Nephron (organoid): ENCODE measurements around the gene SLC12A9.

Experiments
- H3K27ac Mint-ChIP-seq, 3 experiments: 2 replicates each; pipeline ENCODE4 v1.8.0; 2020; ENCODE audit warnings: mixed read lengths in 3 of 3, mild to moderate bottlenecking in 2 of 3, moderate library complexity in 1 of 3
- H3K27me3 Mint-ChIP-seq: 2 replicates; pipeline ENCODE4 v1.8.0; 2021; ENCODE audit warnings: low read depth, mild to moderate bottlenecking, moderate library complexity, mixed read lengths
- H3K36me3 Mint-ChIP-seq: 2 replicates; pipeline ENCODE4 v1.8.0; 2020; ENCODE audit warnings: low read depth, mixed read lengths
- H3K4me1 Mint-ChIP-seq: 2 replicates; pipeline ENCODE4 v1.8.0; 2020; ENCODE audit warnings: mixed read lengths
- H3K4me3 Mint-ChIP-seq, 3 experiments: 2 replicates each; pipeline ENCODE4 v1.8.0; 2020; ENCODE audit warnings: mild to moderate bottlenecking in 3 of 3, mixed read lengths in 3 of 3, moderate library complexity in 2 of 3
- H3K9me3 Mint-ChIP-seq: 2 replicates; pipeline ENCODE4 v1.8.0; 2020; ENCODE audit warnings: mixed read lengths
- TF ChIP-seq, protein P1 (sequence below), 3 experiments: fragments of 200-600 bp; sonication (generic); IDR thresholded peaks; one replicate each; pipeline ENCODE4 v1.5.0; 2021; ENCODE audit warnings: antibody characterized with exemption in 3 of 3; ENCODE audit not compliant: unreplicated experiment in 3 of 3

The SLC12A9 gene

GRCh38 chr7:100875356-100875751, 22.8 kb downstream of the SLC12A9 start:
- H3K36me3 Mint-ChIP-seq, result peaks cover 77% of the 10 kb centered on the region
- H3K27ac Mint-ChIP-seq, result peak overlapping the region; percentile 99 to 100 (median 99)
- peaks cover 47% of the 10 kb centered on the region for H3K4me1 Mint-ChIP-seq
- H3K4me3 Mint-ChIP-seq, result peak overlapping the region; percentile 97 to 99 (median 99)
- no peaks in the 10 kb centered on the region for H3K9me3 Mint-ChIP-seq
- no peaks in the 10 kb centered on the region for H3K27me3 Mint-ChIP-seq
- TF ChIP-seq, protein P1, sequence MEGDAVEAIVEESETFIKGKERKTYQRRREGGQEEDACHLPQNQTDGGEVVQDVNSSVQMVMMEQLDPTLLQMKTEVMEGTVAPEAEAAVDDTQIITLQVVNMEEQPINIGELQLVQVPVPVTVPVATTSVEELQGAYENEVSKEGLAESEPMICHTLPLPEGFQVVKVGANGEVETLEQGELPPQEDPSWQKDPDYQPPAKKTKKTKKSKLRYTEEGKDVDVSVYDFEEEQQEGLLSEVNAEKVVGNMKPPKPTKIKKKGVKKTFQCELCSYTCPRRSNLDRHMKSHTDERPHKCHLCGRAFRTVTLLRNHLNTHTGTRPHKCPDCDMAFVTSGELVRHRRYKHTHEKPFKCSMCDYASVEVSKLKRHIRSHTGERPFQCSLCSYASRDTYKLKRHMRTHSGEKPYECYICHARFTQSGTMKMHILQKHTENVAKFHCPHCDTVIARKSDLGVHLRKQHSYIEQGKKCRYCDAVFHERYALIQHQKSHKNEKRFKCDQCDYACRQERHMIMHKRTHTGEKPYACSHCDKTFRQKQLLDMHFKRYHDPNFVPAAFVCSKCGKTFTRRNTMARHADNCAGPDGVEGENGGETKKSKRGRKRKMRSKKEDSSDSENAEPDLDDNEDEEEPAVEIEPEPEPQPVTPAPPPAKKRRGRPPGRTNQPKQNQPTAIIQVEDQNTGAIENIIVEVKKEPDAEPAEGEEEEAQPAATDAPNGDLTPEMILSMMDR (IDR thresholded peaks at IDR 0.05; ENCODE audit: unreplicated experiment in 3 of 3), result no peak

DNA sequence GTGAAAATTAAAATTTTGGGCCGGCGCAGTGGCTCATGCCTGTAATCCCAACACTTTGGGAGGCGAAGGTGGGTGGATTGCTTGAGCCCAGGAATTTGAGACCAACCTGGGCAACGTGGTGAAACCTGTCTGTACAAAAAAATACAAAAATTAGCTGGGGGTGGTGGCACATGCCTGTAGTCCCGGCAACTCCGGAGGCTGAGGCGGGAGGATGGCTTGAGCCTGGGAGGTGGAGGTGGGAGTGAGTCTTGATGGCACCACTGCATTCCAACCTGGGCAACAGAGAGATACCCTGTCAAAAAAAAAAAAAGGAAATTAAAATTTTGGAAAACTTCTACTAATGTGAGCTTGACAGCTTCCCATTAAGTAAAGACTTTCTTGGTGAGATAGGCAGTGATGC, 25.5 kb downstream of the SLC12A9 start:
- TF ChIP-seq, protein P1 (IDR thresholded peaks at IDR 0.05; ENCODE audit: unreplicated experiment in 3 of 3), result no peak
- H3K27ac Mint-ChIP-seq, result peak overlapping the region in 1 of 3 experiments; percentile 31

GRCh38 chr7:100878685-100879084, 26.2 kb downstream of the SLC12A9 start:
- TF ChIP-seq, protein P1 (IDR thresholded peaks at IDR 0.05; ENCODE audit: unreplicated experiment in 3 of 3), result no peak
- no peak overlapping the region for H3K27ac Mint-ChIP-seq
- peaks cover 86% of the 10 kb centered on the region for H3K36me3 Mint-ChIP-seq
- H3K9me3 Mint-ChIP-seq, result no peaks in the 10 kb centered on the region
- peaks cover 52% of the 10 kb centered on the region for H3K4me1 Mint-ChIP-seq
- H3K4me3 Mint-ChIP-seq, result peak overlapping the region; percentile 63 to 71 (median 69)
- no peaks in the 10 kb centered on the region for H3K27me3 Mint-ChIP-seq

More for the DNA sequence above, 25.5 kb downstream of the SLC12A9 start:
- Mint-ChIP-seq H3K27me3 (no peaks in the 10 kb centered on the region), H3K4me3 (peak overlapping the region in 2 of 3 experiments; percentile 18 to 65), H3K4me1 (peaks cover 48% of the 10 kb centered on the region), H3K9me3 (no peaks in the 10 kb centered on the region), H3K36me3 (peaks cover 85% of the 10 kb centered on the region)

DNA sequence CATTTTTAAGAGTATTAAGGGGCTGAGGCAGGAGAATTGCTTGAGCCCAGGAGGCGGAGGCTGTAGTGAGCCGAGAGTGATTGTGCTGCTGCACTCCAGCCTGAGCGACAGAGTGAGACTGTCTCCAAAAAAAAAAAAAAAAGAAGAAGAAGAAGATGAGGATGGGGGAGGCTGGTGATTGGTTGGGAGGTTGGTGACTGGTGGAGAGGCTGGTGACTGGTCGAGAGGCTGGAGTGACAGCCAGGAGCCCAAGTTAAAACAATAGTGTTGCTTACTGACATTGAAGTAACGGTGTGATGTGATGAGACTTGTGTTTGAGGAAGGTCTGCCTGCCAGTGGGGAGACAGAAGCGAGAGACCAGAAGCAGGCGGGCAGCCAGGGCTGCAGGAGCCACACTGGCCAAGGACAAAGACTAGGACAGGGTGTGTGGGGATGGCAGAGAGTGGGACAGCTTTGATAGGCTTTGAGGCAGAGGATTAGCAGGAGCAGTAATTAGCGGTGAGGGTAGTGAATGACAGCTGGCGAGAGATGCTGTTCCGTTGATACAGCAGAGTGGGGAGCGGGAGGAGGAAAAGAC, 27.3 kb downstream of the SLC12A9 start:
- TF ChIP-seq, protein P1 (IDR thresholded peaks at IDR 0.05; ENCODE audit: unreplicated experiment in 3 of 3), result no peak
- H3K27me3 Mint-ChIP-seq, result no peaks in the 10 kb centered on the region
- no peak overlapping the region for H3K4me3 Mint-ChIP-seq
- peaks cover 42% of the 10 kb centered on the region for H3K4me1 Mint-ChIP-seq
- H3K27ac Mint-ChIP-seq, result peak overlapping the region in 1 of 3 experiments; percentile 10
- H3K9me3 Mint-ChIP-seq, result no peaks in the 10 kb centered on the region
- peaks cover 87% of the 10 kb centered on the region for H3K36me3 Mint-ChIP-seq

DNA sequence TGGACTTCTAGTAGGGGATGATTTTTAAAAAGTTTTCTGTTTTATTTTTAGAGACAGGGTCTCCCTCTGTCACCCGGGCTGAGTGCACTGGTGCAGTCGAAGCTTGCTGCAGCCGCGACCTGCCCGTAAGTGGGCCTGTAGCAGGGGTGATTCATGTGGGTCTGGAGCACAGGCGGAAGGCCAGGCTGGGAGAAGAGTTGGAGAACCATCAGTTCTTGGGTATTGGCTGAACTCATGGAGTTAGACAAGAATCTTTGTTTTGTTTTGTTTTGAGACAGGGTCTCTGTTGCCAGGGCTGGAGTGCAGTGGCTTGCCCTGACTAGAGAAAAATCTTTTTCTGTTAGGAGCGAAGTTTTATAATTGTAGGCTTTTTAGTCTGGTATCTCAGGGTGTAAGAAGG, 28.1 kb downstream of the SLC12A9 start:
- H3K4me3 Mint-ChIP-seq, result no peak overlapping the region
- H3K27me3 Mint-ChIP-seq, result no peaks in the 10 kb centered on the region
- peaks cover 88% of the 10 kb centered on the region for H3K36me3 Mint-ChIP-seq
- H3K9me3 Mint-ChIP-seq, result no peaks in the 10 kb centered on the region
- TF ChIP-seq, protein P1 (IDR thresholded peaks at IDR 0.05; ENCODE audit: unreplicated experiment in 3 of 3), result no peak
- H3K27ac Mint-ChIP-seq, result peak overlapping the region in 1 of 3 experiments; percentile 19
- peaks cover 39% of the 10 kb centered on the region for H3K4me1 Mint-ChIP-seq

GRCh38 chr7:100881136-100881535, 28.6 kb downstream of the SLC12A9 start:
- TF ChIP-seq, protein P1 (IDR thresholded peaks at IDR 0.05; ENCODE audit: unreplicated experiment in 3 of 3), result no peak
- no peak overlapping the region for H3K4me3 Mint-ChIP-seq
- H3K36me3 Mint-ChIP-seq, result peaks cover 89% of the 10 kb centered on the region
- H3K4me1 Mint-ChIP-seq, result peaks cover 40% of the 10 kb centered on the region
- H3K27ac Mint-ChIP-seq, result no peak overlapping the region
- no peaks in the 10 kb centered on the region for H3K27me3 Mint-ChIP-seq
- no peaks in the 10 kb centered on the region for H3K9me3 Mint-ChIP-seq
